B cell (primary cell): Measurements from ENCODE around the gene TMPRSS7. TPM values are rescaled to one million over a fixed set of nuclear protein-coding genes. Genes with fewer than 3 reads are reported as not detected.

ENCODE experiments used
- ATAC-seq: fragments of 200-7000 bp; cut with Tn5 transposase; one replicate; pipeline ENCODE4 v1.10.0; 2021; ENCODE audit warnings: low read depth, mild to moderate bottlenecking, moderate number of reproducible peaks, moderate library complexity
- CTCF ChIA-PET: fragments of 350-600 bp; sonication (Branson Sonifier 250); formaldehyde crosslinking; loops from one replicate; lab custom pipeline; 2021; ENCODE audit warnings: antibody characterized with exemption, inconsistent platforms; lab: Charles Lee
- POLR2A ChIA-PET: fragments of 350-600 bp; sonication (Branson Sonifier 250); formaldehyde crosslinking; loops from one replicate; lab custom pipeline; 2021; ENCODE audit warnings: antibody characterized with exemption; lab: Charles Lee
- DNase-seq: peaks from one replicate; pipeline ENCODE4 v3.0.0; 2013
- H2AFZ ChIP-seq: 2 replicates; pipeline ENCODE4 v1.6.1; 2012; ENCODE audit warnings: mild to moderate bottlenecking, low read depth, low read length; ENCODE audit not compliant: insufficient read depth, poor library complexity, severe bottlenecking
- H3K27ac ChIP-seq, 2 donors: 1 replicate in 1 of 2; 2 replicates in 1 of 2; pipeline ENCODE4 v1.5.1; 2012 to 2013; ENCODE audit warnings: low read length in 2 of 2, mild to moderate bottlenecking in 2 of 2, moderate library complexity in 1 of 2
- H3K27me3 ChIP-seq, 4 experiments: fragments of 200-600 bp in 1 of 4; sonication (generic) in 1 of 4; replicated peaks in 1 of 4; 1 replicate in 2 of 4; 2 replicates in 2 of 4; pipeline versions ENCODE4 v1.6.1 to v1.7.0; 2013 to 2016; ENCODE audit warnings: low read length in 3 of 4, mild to moderate bottlenecking in 2 of 4, mixed read lengths in 1 of 4, moderate library complexity in 1 of 4; ENCODE audit not compliant: insufficient read depth in 4 of 4, control insufficient read depth in 3 of 4; ENCODE audit errors: control extremely low read depth in 1 of 4
- H3K36me3 ChIP-seq, 2 experiments: replicated peaks in 1 of 2; 1 replicate in 1 of 2; 2 replicates in 1 of 2; pipeline versions ENCODE4 v1.6.1 to v1.7.1; 2013; ENCODE audit warnings: low read length in 1 of 2; ENCODE audit not compliant: insufficient read depth in 2 of 2, control insufficient read depth in 1 of 2; ENCODE audit errors: control extremely low read depth in 1 of 2, extremely low read depth in 1 of 2
- H3K4me1 ChIP-seq, 2 donors: fragments of 200-600 bp in 1 of 2; sonication (generic) in 1 of 2; 1 replicate in 1 of 2; 2 replicates in 1 of 2; pipeline versions ENCODE4 v1.5.1 to v1.6.1; 2013 to 2017; ENCODE audit warnings: low read length in 2 of 2; ENCODE audit not compliant: control insufficient read depth in 2 of 2, insufficient read depth in 2 of 2
- H3K4me2 ChIP-seq: replicated peaks from 2 replicates; pipeline ENCODE3; 2012; ENCODE audit warnings: mild to moderate bottlenecking, low read depth, low read length; ENCODE audit not compliant: poor library complexity, severe bottlenecking
- H3K4me3 ChIP-seq, 5 experiments: fragments of 200-600 bp in 1 of 5; sonication (generic) in 1 of 5; 1 replicate in 3 of 5; 2 replicates in 2 of 5; pipeline versions ENCODE4 v1.5.1 to v1.7.0; 2011 to 2016; ENCODE audit warnings: low read length in 4 of 5, mild to moderate bottlenecking in 4 of 5, low read depth in 2 of 5, control low read depth in 1 of 5, moderate library complexity in 1 of 5; ENCODE audit not compliant: insufficient read depth in 1 of 5; ENCODE audit errors: control extremely low read depth in 1 of 5, extremely low read depth in 1 of 5
- H3K79me2 ChIP-seq: fragments of 200-600 bp; sonication (generic); one replicate; pipeline ENCODE4 v1.6.0; 2016; ENCODE audit warnings: low read length; ENCODE audit not compliant: control insufficient read depth, insufficient read depth
- H3K9ac ChIP-seq: fragments of 200-600 bp; sonication (generic); 2 replicates; pipeline ENCODE4 v1.6.1; 2017; ENCODE audit warnings: mild to moderate bottlenecking, low read length, moderate library complexity
- H3K9me3 ChIP-seq, 3 donors: one replicate each; pipeline versions ENCODE4 v1.6.1 to v1.7.1; 2013; ENCODE audit warnings: low read length in 2 of 3; ENCODE audit not compliant: control insufficient read depth in 2 of 3, insufficient read depth in 1 of 3; ENCODE audit errors: control extremely low read depth in 1 of 3
- H4K20me1 ChIP-seq: 2 replicates; pipeline ENCODE4 v1.6.0; 2012; ENCODE audit warnings: mild to moderate bottlenecking, low read length; ENCODE audit not compliant: insufficient read depth, control insufficient read depth, poor library complexity, severe bottlenecking
- H3K27ac Mint-ChIP-seq: one replicate; pipeline ENCODE4 v1.8.0; 2021; ENCODE audit warnings: mixed read lengths
- H3K27me3 Mint-ChIP-seq: one replicate; pipeline ENCODE4 v1.8.0; 2021; ENCODE audit warnings: mixed read lengths
- H3K4me1 Mint-ChIP-seq: one replicate; pipeline ENCODE4 v1.8.0; 2021; ENCODE audit warnings: mixed read lengths
- H3K4me3 Mint-ChIP-seq: one replicate; pipeline ENCODE4 v1.8.0; 2021; ENCODE audit warnings: mixed read lengths
- H3K9me3 Mint-ChIP-seq: one replicate; pipeline ENCODE4 v1.8.0; 2022; ENCODE audit warnings: mixed read lengths; ENCODE audit not compliant: insufficient read depth
- EZH2 ChIP-seq: IDR thresholded peaks from 2 replicates; pipeline ENCODE4 v1.6.1; 2012; ENCODE audit warnings: borderline replicate concordance, low read depth, mild to moderate bottlenecking, moderate library complexity, low read length; ENCODE audit not compliant: insufficient read depth, poor library complexity, severe bottlenecking
- WGBS: methylation state at CpG from one replicate; pipeline ENCODE4 v1.1.5; 2013; ENCODE audit warnings: missing lambda C conversion rate; ENCODE audit not compliant: insufficient coverage; 5-methylcytosine and 5-hydroxymethylcytosine counted together
- intact Hi-C: fragments of 100-400 bp; cut with micrococcal nuclease; formaldehyde crosslinking; loops from one replicate; pipeline ENCODE4 v1.10.0; 2022
- polyA plus RNA-seq: library from polyadenylated mRNA; depleted of rRNA; stranded (reverse); fragments of >200 nt; gene quantifications from 2 replicates; pipeline ENCODE4 v1.2.3, GENCODE V29; 2012
- total RNA-seq, 2 donors: library from RNA; stranded (reverse); fragments of 120-200 nt in 1 of 2; gene quantifications; 1 replicate in 1 of 2; 2 replicates in 1 of 2; pipeline versions ENCODE4 v1.2.3 to v1.2.4, GENCODE V29; 2013 to 2022
- TF ChIP-seq, protein P1 (sequence below): fragments of 200-600 bp; IDR thresholded peaks from one replicate; pipeline ENCODE4 v1.8.0; 2022; ENCODE audit warnings: antibody characterized with exemption, mild to moderate bottlenecking

Gene TMPRSS7
- total and polyA plus RNA-seq, 2 donors (not counting 1 experiment from before 2014, with no cell fraction given) = not detected

DNA sequence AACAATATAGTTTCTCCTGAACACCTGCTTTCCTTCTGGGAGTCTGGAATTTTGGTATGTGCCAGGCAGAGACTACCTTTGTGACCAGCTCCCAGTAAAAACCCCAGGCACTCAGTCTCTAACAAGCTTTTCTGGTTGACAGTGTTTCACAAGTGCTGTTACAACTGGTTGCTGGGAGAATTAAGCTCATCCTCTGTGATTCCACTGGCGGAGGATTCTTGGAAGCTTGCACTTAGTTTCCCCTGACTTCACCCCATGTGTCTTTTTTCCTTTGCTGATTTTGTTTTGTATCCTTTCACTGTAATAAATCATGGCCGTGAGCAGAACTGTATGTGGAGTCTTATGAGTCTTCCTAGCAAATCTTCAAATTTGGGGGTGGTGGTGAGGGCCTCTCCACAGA, 41.5 kb upstream of the TMPRSS7 start:
- intact Hi-C loops = no loop called here
- DNase-seq (no peak), ATAC-seq (no peak)
- H3K36me3 ChIP-seq = peaks cover 3 to 32% of the 10 kb centered on the region in 2 experiments
- no peak overlapping the region for H3K27ac Mint-ChIP-seq
- peaks cover 0 to 3% (median 0%) of the 10 kb centered on the region in 4 experiments for H3K27me3 ChIP-seq
- 100% methylated on average over 1 of the region's 2 CpGs for WGBS
- H2AFZ ChIP-seq = no peak overlapping the region
- H3K27me3 Mint-ChIP-seq = no peaks in the 10 kb centered on the region
- no peaks in the 10 kb centered on the region for H3K79me2 ChIP-seq
- H3K4me3 Mint-ChIP-seq = no peak overlapping the region
- H3K4me1 ChIP-seq = no peaks in the 10 kb centered on the region
- CTCF ChIA-PET = interaction anchor here (0.8 to 6.8 kb wide), 4 partner anchors 8 to 48 kb away, joined by 3 to 81 read pairs (median 4); no protein-coding TSS in a partner anchor
- H3K9me3 Mint-ChIP-seq = no peaks in the 10 kb centered on the region
- peaks cover 10% of the 10 kb centered on the region for H4K20me1 ChIP-seq
- H3K27ac ChIP-seq = no peak overlapping the region
- POLR2A ChIA-PET = no interaction called here
- H3K4me3 ChIP-seq = no peak overlapping the region
- no peaks in the 10 kb centered on the region for H3K9me3 ChIP-seq
- no peak overlapping the region for H3K4me2 ChIP-seq
- no peak for TF ChIP-seq EZH2
- TF ChIP-seq, protein P1, sequence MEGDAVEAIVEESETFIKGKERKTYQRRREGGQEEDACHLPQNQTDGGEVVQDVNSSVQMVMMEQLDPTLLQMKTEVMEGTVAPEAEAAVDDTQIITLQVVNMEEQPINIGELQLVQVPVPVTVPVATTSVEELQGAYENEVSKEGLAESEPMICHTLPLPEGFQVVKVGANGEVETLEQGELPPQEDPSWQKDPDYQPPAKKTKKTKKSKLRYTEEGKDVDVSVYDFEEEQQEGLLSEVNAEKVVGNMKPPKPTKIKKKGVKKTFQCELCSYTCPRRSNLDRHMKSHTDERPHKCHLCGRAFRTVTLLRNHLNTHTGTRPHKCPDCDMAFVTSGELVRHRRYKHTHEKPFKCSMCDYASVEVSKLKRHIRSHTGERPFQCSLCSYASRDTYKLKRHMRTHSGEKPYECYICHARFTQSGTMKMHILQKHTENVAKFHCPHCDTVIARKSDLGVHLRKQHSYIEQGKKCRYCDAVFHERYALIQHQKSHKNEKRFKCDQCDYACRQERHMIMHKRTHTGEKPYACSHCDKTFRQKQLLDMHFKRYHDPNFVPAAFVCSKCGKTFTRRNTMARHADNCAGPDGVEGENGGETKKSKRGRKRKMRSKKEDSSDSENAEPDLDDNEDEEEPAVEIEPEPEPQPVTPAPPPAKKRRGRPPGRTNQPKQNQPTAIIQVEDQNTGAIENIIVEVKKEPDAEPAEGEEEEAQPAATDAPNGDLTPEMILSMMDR = no peak
- H3K9ac ChIP-seq = no peak overlapping the region
- H3K4me1 Mint-ChIP-seq = peaks cover 5% of the 10 kb centered on the region

DNA sequence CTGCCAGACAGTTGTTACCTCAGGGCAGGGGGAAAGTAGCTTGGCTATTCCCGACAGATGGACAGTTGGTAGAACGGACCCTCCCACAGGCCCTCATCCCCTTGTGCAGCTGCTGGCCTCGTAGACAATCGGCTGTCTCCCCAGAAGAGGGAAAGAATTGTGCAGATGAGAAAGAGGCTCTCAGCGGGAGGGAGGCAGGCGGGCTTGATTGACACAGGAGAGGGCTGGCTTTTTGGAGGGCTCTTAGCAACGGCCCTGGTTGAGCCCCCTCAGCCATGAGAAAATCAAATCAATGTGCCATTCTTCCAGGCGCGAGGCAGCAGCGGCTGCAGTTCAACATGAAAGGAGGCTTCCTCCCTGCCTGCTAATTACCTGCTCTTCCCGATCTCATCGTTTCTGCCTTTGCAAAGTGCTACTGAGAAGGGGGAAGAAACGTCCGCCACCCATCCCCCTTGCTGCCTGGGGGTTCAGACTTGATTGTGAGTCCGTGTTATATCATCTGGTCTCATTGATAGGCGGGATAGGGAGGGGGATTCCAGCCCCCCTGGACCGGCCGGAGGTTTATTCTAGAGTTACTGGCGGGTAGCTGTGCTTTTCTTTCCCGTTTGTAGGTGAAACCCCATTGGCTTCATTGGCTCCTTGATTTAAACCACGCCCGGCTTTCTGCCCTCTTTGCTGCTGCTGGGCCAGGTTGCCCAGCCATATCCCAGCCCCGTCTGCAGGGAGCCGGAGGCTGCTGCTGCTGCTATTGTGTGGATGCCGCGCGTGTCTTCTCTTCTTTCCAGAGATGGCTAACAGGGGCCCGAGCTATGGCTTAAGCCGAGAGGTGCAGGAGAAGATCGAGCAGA, 35.7 kb upstream of the TMPRSS7 start, which contains the start of gene TAGLN3:
TAGLN3 (plus strand) TSS at position 287 of the 848 bp plus-strand sequence; CDS start at position 788, 501 bp downstream.
- intact Hi-C loops = no loop called here
- H4K20me1 ChIP-seq = no peaks in the 10 kb centered on the region

More for the DNA sequence above, 35.7 kb upstream of the TMPRSS7 start, which contains the start of gene TAGLN3:
- POLR2A ChIA-PET = no interaction called here
- H3K4me1 Mint-ChIP-seq = peaks cover 16% of the 10 kb centered on the region
- Histone ChIP-seq H3K4me1 (peaks cover 12 to 16% of the 10 kb centered on the region in 2 donors), H3K4me3 (peak within 1 kb of the TSS; percentile 19 to 57 (median 52)), H3K27me3 (peaks cover 0 to 22% (median 6%) of the 10 kb centered on the region in 4 experiments), H3K27ac (no peak within 1 kb of the TSS), H3K36me3 (no peaks in the 10 kb centered on the region), H3K9me3 (no peaks in the 10 kb centered on the region), H3K4me2 (peak within 1 kb of the TSS; percentile 80), H3K9ac (peak within 1 kb of the TSS; percentile 66), H3K79me2 (no peaks in the 10 kb centered on the region), H2AFZ (peak within 1 kb of the TSS; percentile 70)
- H3K27ac Mint-ChIP-seq = no peak within 1 kb of the TSS
- peak within 1 kb of the TSS; percentile 92 for H3K4me3 Mint-ChIP-seq
- CTCF ChIA-PET = interaction anchor here (1.0 to 5.6 kb wide), 7 partner anchors 9 to 44 kb away, joined by 3 to 39 read pairs (median 5); no protein-coding TSS in a partner anchor
- DNase-seq (peak; percentile 47), ATAC-seq (peak; percentile 69)
- no peak for TF ChIP-seq EZH2
- TF ChIP-seq, protein P1 = no peak
- peaks cover 11% of the 10 kb centered on the region for H3K27me3 Mint-ChIP-seq
- H3K9me3 Mint-ChIP-seq = no peaks in the 10 kb centered on the region
- WGBS = 2% methylated on average over 25 of the region's 30 CpGs
